T-helper 22 cell (primary cell): Measurements from ENCODE around the gene BAIAP2.

Source experiments
- DNase-seq: peaks from one replicate; pipeline ENCODE4 v3.0.0-alpha.2; 2020; ENCODE audit warnings: low read depth

Gene BAIAP2

DNA sequence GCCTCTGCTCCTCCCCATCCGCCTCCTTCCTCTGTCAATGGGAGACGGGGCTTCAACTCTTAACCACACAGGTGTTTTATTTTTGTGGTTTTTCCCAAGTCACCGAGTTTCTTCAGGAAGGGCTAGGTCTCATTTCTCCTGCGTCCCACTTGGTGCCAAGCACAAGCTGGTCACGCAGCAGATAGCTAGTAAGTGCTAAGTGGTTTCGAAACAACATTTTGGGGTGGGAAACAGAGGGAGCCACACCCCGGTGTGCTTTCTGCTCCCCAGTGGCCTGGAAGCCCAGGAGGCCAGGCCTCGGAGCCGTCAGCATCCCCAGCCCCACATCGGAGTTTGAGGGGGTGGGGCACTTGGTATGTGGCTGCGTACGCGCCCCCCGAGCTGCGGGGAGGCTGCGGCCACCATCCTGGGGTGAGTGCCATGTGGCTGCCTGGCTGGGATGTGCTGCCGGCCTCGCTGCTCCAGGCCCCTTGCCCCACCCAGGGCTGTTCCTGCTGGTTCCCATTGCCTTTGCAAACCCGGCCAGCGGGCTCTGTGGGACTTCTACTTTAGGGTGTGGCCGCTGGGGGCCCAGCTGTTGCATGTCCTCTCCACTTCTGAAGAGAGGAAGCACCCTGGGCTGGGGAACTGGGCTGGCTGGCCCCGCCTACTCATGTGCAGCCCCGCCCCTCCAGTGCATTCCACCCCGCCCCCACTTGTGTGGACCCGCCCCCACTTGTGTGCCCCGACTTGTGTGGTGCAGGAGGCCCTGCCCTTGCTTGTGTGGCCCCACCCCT, 55.6 kb downstream of the BAIAP2 start:
- DNase-seq: no peak

GRCh38 chr17:81091154-81091553, 56.2 kb downstream of the BAIAP2 start:
- DNase-seq: no peak

- no peak for DNase-seq
Measured at GRCh38 chr17:81091774-81092517, 57.0 kb downstream of the BAIAP2 start.

DNA sequence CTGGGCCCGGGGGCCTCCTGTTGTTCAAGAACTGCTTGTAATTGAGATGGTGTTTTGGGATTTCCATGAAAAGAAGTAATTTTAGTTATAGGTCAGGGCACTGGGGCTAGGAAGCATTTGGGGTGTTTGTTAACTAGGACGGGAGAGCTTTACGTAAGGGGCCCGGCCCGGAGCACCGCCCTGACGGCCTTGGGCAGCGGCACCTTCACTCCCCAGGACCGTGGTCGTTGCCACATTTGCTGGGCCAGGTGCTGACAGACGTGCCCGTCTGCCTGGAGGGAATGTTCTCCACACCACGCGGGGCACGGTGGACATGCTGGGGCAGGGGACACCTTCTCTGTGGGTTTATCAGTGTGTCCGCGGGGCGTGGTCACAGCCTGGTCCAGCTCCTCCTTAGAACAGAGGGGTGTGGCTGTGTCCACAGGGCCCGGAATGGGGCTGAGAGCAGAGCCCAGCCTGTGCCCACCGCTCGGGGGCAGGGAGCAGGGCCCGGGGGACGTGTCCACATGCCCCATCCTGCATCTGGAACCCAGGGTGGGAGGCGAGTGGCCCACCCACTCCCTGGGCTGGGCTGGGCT, 57.7 kb downstream of the BAIAP2 start:
- no peak for DNase-seq

DNA sequence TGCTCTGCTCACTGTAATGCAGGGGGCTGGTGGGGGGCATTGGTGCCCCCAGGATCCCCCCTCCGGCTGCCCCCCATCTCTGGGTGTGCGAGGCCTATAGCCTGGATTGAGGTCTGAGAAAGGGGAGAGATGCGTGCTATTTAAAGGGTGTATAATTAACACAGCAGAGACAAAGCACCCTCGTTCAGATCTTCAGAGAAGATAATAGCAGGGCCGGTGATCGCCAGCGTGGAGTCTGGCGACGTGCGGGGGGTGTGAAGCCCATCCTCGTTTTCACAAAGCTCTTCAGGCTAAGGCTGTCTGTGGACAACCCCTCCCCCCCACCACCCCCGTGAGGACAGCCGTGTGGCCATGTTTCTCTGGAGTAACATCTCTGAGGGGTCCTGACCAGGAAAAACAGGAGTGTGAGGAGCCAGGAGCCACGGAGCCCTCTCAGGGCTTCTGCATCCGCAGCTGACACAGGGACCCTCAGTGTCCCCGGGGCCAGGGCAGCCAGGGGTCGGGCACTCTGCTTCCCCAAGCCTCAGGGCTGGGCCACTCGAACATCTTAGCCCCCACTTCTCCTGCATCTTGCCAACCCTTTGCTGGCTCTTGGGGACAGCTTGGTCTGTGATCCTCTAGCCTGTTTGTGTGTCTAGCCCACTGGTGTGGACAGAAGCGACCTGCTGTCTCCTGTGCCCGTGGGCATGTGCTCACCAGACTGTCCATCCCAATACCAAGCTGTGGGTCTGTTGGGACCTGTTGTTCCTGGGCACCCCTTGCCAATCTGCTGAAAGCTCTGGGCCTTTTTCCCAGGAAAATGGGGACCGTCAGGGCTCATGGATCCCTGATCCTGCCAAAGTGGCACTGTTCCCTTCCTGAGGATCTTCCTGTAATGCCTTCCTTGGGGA, 58.9 kb downstream of the BAIAP2 start:
- DNase-seq: no peak

GRCh38 chr17:81094509-81095382, 59.8 kb downstream of the BAIAP2 start:
- peak; percentile 86 for DNase-seq

- DNase-seq: peak; percentile 38
Measured at GRCh38 chr17:81095383-81095762, 60.4 kb downstream of the BAIAP2 start.

DNA sequence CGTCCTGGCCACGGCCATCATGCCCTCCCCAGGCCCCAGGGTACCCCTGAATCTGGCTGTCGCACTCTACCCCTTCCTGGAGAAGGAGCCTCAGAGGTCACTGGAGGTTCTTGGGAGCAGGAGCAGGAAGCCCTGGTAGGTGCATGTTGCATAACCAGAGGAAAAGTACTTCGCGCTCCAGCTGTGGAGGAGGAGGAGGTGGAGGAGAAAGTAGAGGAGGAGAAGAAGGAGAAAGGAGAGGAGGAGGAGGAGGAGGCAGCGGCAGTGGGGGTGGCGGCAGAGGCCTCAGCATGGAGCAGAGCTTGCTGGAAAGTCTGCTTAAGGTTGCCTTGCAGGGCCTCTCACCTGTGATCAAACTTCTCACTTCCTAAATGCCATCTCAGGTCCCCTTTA, 61.8 kb downstream of the BAIAP2 start:
- no peak for DNase-seq

- DNase-seq: peak; percentile 43
Measured at GRCh38 chr17:81097134-81097942, 62.4 kb downstream of the BAIAP2 start.

DNA sequence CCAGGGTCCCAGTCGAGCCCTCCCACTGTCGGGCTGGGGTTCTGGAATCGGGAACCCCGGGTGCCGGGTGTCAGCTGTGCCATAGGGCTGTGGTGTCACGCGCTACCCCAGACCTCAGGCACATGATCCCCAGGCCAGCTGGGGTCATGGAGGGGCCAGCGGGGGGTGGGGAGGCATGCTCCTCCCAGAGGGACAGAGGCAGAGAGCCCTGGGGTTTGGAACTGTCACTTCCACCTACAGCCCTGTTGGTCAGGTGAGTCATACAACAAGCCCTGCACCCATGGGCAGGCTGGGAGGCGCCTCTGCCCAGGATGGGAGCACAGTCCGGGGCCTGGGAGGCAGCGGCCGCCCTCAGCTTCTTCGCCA, 63.0 kb downstream of the BAIAP2 start:
- no peak for DNase-seq

DNA sequence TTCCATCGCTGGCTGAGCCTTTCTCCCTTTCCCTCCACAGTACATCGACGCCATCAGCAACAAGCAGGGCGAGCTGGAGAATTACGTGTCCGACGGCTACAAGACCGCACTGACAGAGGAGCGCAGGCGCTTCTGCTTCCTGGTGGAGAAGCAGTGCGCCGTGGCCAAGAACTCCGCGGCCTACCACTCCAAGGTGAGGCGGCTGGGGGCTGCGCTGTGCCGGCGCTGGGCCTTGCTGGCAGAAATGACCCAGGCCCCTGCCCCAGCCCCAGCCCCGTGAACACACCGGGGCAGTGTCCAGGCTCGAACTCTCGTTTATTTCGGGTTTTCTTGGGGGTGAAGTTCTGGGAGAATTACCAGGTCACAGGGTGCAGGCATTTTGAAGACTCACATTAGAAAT, 64.9 kb downstream of the BAIAP2 start:
- DNase-seq: no peak

GRCh38 chr17:81100668-81101067, 65.7 kb downstream of the BAIAP2 start:
- DNase-seq: no peak

DNA sequence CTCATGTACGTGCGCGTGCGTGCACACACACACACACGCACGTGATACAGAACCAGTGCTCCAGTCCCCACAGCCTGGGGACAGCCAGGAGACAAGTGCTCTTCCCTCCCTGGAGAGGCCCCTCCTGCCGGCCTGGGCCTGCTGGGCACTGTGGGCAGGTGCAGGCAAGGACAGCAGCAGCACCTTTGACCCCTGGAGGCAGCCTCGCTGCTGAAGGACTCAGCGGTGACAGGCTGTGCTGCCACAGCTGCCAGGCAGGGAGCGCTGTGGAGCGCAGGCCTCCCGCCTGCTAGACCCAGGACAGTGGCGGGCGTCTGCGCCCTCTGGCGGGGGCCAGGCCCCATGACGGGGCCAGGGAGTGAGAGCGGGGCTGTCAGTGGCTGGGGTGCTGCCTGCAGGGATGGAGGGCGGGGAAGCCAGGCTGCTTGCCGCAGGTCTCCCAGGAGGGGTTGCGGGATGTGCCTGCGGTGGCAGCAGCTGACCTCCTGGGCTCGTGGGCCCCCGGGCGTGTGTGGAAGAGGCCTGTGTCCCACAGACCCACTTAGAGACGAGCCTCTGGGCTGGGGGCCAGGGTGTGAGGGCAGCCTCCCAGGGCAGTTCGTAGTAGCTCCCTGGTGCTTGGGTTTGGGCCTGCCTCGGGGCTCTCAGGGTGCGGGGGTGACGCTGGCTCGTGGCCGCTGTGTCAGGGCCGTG, 66.8 kb downstream of the BAIAP2 start:
- DNase-seq: peak; percentile 72

GRCh38 chr17:81102352-81102751, 67.4 kb downstream of the BAIAP2 start:
- no peak for DNase-seq

DNA sequence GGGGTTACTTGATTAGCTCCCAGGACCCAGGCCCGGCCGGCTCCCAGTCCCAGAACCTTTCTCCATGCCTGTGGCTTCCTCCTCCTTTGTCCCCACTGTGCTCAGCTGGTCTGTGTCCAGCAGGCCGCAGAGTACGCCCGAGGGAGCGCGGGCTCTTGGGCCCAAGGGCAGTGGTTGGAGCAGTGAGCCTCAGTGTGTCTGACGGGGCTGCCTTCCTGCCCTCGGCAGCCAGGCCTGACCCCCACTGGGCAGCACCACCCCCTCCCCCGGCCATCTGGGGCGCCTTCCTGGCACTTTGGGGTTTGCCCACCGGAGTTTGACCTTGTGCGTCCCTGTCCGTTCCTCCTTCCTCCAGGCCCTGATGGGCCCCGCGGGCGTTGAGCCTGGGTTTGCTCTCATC, 67.9 kb downstream of the BAIAP2 start:
- DNase-seq: no peak

DNA sequence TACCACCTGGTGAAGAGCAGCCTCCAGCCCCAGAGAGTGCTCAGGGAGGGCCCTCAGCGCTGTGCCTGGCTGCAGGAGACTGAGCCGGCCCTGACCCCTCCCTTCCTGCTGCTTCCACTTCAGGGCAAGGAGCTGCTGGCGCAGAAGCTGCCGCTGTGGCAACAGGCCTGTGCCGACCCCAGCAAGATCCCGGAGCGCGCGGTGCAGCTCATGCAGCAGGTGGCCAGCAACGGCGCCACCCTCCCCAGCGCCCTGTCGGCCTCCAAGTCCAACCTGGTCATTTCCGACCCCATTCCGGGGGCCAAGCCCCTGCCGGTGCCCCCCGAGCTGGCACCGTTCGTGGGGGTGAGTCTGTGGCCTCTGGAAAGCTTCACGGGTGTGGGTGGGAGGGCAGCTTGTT, 68.4 kb downstream of the BAIAP2 start:
- DNase-seq: no peak

GRCh38 chr17:81106716-81107115, 71.8 kb downstream of the BAIAP2 start:
- DNase-seq: no peak

GRCh38 chr17:81108220-81108619, 73.3 kb downstream of the BAIAP2 start:
- no peak for DNase-seq

- DNase-seq: no peak
Measured at GRCh38 chr17:81109957-81110356, 75.0 kb downstream of the BAIAP2 start.
